Activated CD4-positive, alpha-beta T cell treated with anti-CD3 and anti-CD28 coated beads for 36 hours (primary cell): ENCODE results near the gene UCHL5. TPM values are rescaled to one million over a fixed set of nuclear protein-coding genes. Genes with fewer than 3 reads are reported as not detected.
"Not testable (repeated sequence)": the region's sequence is repeated elsewhere in the genome, so short reads cannot be mapped to it uniquely, and the experiment has no call there.

Experiments used
- ATAC-seq: fragments of 200-7000 bp; cut with Tn5 transposase; one replicate; pipeline ENCODE4 v1.10.0; 2021; ENCODE audit warnings: mild to moderate bottlenecking, moderate library complexity
- CTCF ChIA-PET: fragments of 350-600 bp; sonication (Branson Sonifier 250); formaldehyde crosslinking; loops from one replicate; lab custom pipeline; 2021; ENCODE audit warnings: antibody characterized with exemption; lab: Charles Lee
- POLR2A ChIA-PET: fragments of 350-600 bp; sonication (Branson Sonifier 250); formaldehyde crosslinking; loops from one replicate; lab custom pipeline; 2021; ENCODE audit warnings: antibody characterized with exemption, inconsistent platforms; lab: Charles Lee
- DNase-seq: peaks from one replicate; pipeline ENCODE4 v3.0.0-alpha.2; 2020
- H3K27ac Mint-ChIP-seq: one replicate; pipeline ENCODE4 v1.8.0; 2021; ENCODE audit warnings: mixed read lengths
- H3K27me3 Mint-ChIP-seq: one replicate; pipeline ENCODE4 v1.8.0; 2021; ENCODE audit warnings: mixed read lengths
- H3K36me3 Mint-ChIP-seq: one replicate; pipeline ENCODE4 v1.8.0; 2021; ENCODE audit warnings: low read depth, mixed read lengths
- H3K4me1 Mint-ChIP-seq: one replicate; pipeline ENCODE4 v1.8.0; 2021; ENCODE audit warnings: mixed read lengths
- H3K4me3 Mint-ChIP-seq: one replicate; pipeline ENCODE4 v1.8.0; 2021; ENCODE audit warnings: mild to moderate bottlenecking, moderate library complexity, mixed read lengths
- H3K9me3 Mint-ChIP-seq: one replicate; pipeline ENCODE4 v1.8.0; 2021; ENCODE audit warnings: low read depth, mixed read lengths
- intact Hi-C, 2 experiments: fragments of 100-400 bp; cut with DNase I in 1 of 2; cut with micrococcal nuclease in 1 of 2; formaldehyde crosslinking; loops; one replicate each; pipeline versions ENCODE4 v1.14.2 to v1.15.1; 2022 to 2024; cut with DNase I, micrococcal nuclease
- total RNA-seq, 2 experiments: library from RNA; stranded (reverse); gene quantifications; one replicate each; pipeline ENCODE4 v1.2.3, GENCODE V29; 2021

UCHL5 gene
- total RNA-seq, 2 experiments from 2014 or later, result 94.5 to 141 TPM

DNA sequence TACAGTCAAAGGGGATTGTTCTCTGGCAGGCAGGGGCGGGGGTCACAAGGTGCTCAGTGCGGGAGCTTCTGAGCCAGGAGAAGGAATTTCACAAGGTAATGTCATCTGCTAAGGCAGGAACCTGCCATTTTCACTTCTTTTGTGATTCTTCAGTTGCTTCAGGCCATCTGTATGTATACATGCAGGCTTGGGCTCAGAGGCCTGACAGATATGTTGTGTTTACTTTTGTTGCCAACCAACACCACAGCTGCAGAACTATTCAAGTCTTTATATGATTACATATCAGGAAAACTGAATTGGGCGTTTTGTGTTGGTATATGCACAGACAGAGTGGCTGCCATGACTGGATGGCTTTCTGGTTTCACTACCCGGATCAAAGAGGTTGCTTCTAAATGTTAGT, 78.8 kb downstream of the UCHL5 start:
- H3K9me3 Mint-ChIP-seq, POLR2A ChIA-PET, CTCF ChIA-PET, DNase-seq, H3K27me3 Mint-ChIP-seq, ATAC-seq, H3K36me3 Mint-ChIP-seq, H3K4me3 Mint-ChIP-seq, H3K27ac Mint-ChIP-seq: not testable (repeated sequence)
- peaks cover 34% of the 10 kb centered on the region for H3K4me1 Mint-ChIP-seq
- intact Hi-C loops, result loop anchor here in 1 of 2 experiments (5.0 kb wide), 1 partner anchor 77 kb away; the partner anchor contains the start of genes RO60 and UCHL5

DNA sequence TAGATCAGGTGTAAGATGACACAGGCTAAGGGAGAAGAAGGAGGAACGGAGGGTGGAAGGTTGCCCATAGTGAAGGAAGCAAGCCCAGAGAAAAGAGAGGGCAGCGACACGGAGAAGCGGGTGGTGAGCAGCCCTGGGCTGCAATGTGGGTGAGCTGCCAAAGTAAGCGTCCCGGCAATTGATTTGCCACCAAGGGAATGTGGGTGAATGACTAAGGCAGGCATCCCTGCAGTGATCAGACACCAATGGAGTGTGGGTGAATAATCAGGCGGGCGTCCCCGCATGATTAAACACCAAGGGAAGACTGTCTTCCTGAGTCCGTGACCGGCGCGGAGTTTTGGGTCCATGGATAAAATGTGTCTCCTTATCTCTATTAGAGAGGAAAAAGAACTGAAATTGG, 79.6 kb downstream of the UCHL5 start:
- Mint-ChIP-seq H3K27ac (no peak overlapping the region), H3K36me3 (no peaks in the 10 kb centered on the region), H3K9me3 (no peaks in the 10 kb centered on the region), H3K4me3 (no peak overlapping the region), H3K27me3 (no peaks in the 10 kb centered on the region), H3K4me1 (peaks cover 26% of the 10 kb centered on the region)
- no peak for DNase-seq
- POLR2A ChIA-PET, result no interaction called here
- ATAC-seq, result no peak
- intact Hi-C loops, result no loop called here
- CTCF ChIA-PET, result no interaction called here

- CTCF ChIA-PET, result interaction anchor here (0.8 kb wide), 1 partner anchor 172 kb away, joined by 4 read pairs; no protein-coding TSS in a partner anchor
- H3K27me3 Mint-ChIP-seq, result no peaks in the 10 kb centered on the region
- ATAC-seq (no peak), DNase-seq (no peak)
- H3K4me3 Mint-ChIP-seq, result no peak overlapping the region
- peaks cover 13% of the 10 kb centered on the region for H3K4me1 Mint-ChIP-seq
- H3K9me3 Mint-ChIP-seq, result no peaks in the 10 kb centered on the region
- POLR2A ChIA-PET, result no interaction called here
- H3K36me3 Mint-ChIP-seq, result no peaks in the 10 kb centered on the region
- intact Hi-C loops, result no loop called here
- H3K27ac Mint-ChIP-seq, result no peak overlapping the region
Observed at GRCh38 chr1:192978195-192978710, 80.9 kb downstream of the UCHL5 start.

DNA sequence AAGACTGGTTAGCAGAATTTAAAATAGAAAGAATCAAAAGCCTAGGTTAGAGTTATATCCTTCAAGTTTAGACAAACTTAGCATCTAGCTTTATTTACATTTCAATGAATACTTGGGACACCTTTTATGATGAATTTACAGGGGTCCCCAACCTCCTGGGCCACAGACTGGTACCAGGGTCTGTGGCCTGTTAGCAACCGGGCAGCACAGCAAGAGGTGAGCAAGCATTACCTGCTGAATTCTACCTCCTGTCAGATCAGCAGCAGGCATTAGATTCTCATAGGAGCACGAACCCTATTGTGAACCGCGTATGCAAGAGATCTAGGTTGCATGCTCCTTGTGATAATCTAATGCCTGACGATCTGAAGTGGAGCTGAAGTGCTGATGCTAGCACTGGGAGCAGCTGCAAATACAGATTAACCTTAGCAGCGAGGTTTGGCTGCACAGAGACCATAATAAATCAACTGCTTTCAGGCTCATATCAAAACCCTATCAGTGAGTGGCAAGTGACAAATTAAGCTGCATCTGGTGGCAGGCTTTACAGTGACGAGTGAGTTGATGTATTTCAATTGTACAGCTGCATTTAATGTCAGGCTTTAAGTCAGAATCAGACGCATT, 82.0 kb downstream of the UCHL5 start:
- intact Hi-C loops, result no loop called here
- H3K27me3 Mint-ChIP-seq, result no peaks in the 10 kb centered on the region
- peaks cover 7% of the 10 kb centered on the region for H3K4me1 Mint-ChIP-seq
- H3K27ac Mint-ChIP-seq, result no peak overlapping the region
- no peak overlapping the region for H3K4me3 Mint-ChIP-seq
- ATAC-seq (no peak), DNase-seq (no peak)
- ChIA-PET CTCF (interaction anchor here (0.8 kb wide), 1 partner anchor 171 kb away, joined by 4 read pairs; no protein-coding TSS in a partner anchor), POLR2A (interaction anchor here (0.7 kb wide), 1 partner anchor 19 kb away, joined by 3 read pairs; no protein-coding TSS in a partner anchor)
- H3K9me3 Mint-ChIP-seq, result no peaks in the 10 kb centered on the region
- no peaks in the 10 kb centered on the region for H3K36me3 Mint-ChIP-seq

DNA sequence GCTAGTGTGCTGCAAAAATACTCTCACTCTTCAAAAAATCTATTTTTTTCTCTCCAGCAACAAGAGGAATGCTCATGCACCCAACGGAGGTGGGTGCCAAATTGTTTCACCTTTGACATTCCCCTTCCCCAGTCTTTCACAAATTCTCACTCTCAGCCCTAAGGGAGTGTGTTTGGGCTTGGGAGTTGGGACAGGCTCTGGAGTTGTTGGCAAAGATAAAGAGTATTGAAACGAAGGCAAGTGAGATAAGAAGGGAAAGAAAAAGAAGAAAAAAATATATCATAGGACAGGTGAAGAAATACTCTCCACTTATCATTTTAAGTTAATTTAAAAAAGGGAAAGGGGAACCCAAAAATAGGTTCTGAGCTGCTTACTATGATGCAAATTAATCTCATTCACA, 82.6 kb downstream of the UCHL5 start:
- CTCF ChIA-PET, result interaction anchor here (0.9 to 1.2 kb wide), 2 partner anchors 8 to 26 kb away, joined by 3 read pairs; no protein-coding TSS in a partner anchor
- intact Hi-C loops, result no loop called here
- H3K36me3 Mint-ChIP-seq, result no peaks in the 10 kb centered on the region
- POLR2A ChIA-PET, result no interaction called here
- H3K4me3 Mint-ChIP-seq, result no peak overlapping the region
- H3K4me1 Mint-ChIP-seq, result peaks cover 7% of the 10 kb centered on the region
- no peaks in the 10 kb centered on the region for H3K9me3 Mint-ChIP-seq
- ATAC-seq (no peak), DNase-seq (no peak)
- no peaks in the 10 kb centered on the region for H3K27me3 Mint-ChIP-seq
- no peak overlapping the region for H3K27ac Mint-ChIP-seq

DNA sequence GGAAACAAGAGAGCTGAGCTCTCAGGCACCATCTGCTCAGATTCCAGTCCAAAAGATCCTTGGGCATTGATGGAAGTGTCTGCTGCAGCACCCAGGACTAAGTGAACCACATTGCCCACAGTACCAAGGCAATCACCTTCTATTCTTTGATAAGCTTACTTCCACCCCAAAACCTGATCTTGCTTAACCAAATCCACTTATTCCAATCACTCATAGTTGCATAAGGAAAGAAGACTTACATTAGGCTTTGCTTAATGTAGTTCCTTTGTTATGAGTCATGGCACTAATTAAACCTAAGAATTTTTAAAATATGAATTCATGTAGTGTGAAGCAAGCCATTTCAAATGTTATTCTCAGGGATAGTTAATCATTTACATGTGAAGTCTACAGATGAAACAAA, 84.5 kb downstream of the UCHL5 start:
- no peak overlapping the region for H3K4me3 Mint-ChIP-seq
- H3K9me3 Mint-ChIP-seq, result no peaks in the 10 kb centered on the region
- intact Hi-C loops, result no loop called here
- POLR2A ChIA-PET, result no interaction called here
- peaks cover 7% of the 10 kb centered on the region for H3K4me1 Mint-ChIP-seq
- no peak overlapping the region for H3K27ac Mint-ChIP-seq
- DNase-seq (no peak), ATAC-seq (no peak)
- no peaks in the 10 kb centered on the region for H3K36me3 Mint-ChIP-seq
- CTCF ChIA-PET, result no interaction called here
- H3K27me3 Mint-ChIP-seq, result no peaks in the 10 kb centered on the region

GRCh38 chr1:192973988-192974387, 85.2 kb downstream of the UCHL5 start:
- H3K27ac Mint-ChIP-seq, result no peak overlapping the region
- ATAC-seq, result no peak

DNA sequence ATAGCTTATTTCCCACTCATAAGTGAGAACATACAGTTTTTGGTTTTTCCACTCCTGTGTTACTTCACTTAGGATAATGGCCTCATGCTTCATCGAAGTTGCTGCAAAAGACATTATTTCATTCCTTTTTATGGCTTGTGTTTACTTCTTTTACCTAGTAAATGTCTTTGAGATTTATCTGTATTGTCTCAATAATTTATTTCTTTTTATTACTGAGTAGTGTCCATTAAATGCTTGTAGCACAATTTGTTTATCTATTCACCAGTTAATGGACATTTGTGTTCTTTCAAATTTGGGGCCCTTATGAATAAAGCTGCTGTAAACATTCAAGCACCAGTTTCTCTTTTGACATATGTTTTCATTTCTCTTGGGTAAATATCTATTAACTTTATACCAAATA, 86.0 kb downstream of the UCHL5 start:
- POLR2A ChIA-PET, result no interaction called here
- no peak overlapping the region for H3K27ac Mint-ChIP-seq
- H3K4me1 Mint-ChIP-seq, result peaks cover 4% of the 10 kb centered on the region
- no peaks in the 10 kb centered on the region for H3K27me3 Mint-ChIP-seq
- intact Hi-C loops, result no loop called here
- ATAC-seq, result no peak
- no peaks in the 10 kb centered on the region for H3K9me3 Mint-ChIP-seq
- no peak for DNase-seq
- H3K36me3 Mint-ChIP-seq, result no peaks in the 10 kb centered on the region
- CTCF ChIA-PET, result interaction anchor here (0.6 kb wide), 1 partner anchor 232 kb away, joined by 3 read pairs; no protein-coding TSS in a partner anchor
- no peak overlapping the region for H3K4me3 Mint-ChIP-seq

More at GRCh38 chr1:192973988-192974387, 85.2 kb downstream of the UCHL5 start:
- Mint-ChIP-seq H3K4me1 (peaks cover 7% of the 10 kb centered on the region), H3K27me3 (no peaks in the 10 kb centered on the region), H3K9me3 (no peaks in the 10 kb centered on the region), H3K36me3 (no peaks in the 10 kb centered on the region), H3K4me3 (no peak overlapping the region)
- DNase-seq, result no peak
- CTCF ChIA-PET, result interaction anchor here (0.6 kb wide), 1 partner anchor 233 kb away, joined by 3 read pairs; no protein-coding TSS in a partner anchor
- POLR2A ChIA-PET, result no interaction called here
- intact Hi-C loops, result no loop called here

DNA sequence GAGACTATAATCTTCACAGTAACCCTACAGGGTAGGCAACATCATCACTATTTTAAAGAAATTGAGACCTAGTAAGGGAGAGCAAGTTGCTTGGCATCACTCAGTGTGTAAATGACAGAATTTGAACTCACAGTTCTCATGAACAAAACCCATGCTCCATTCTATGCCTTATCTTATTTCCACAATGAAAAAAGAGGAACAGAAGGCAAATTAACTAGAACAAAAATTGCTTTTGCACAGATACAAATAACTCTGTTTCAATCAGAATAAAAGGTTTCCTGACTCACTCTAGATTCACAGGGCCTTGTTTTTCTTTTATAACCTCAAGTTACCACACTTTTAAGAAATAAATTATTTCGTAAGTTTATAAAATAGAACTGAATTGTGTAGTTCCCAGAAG, 90.1 kb downstream of the UCHL5 start:
- DNase-seq, result no peak
- ChIA-PET POLR2A (no interaction called here), CTCF (no interaction called here)
- Mint-ChIP-seq H3K4me3 (no peak overlapping the region), H3K9me3 (no peaks in the 10 kb centered on the region), H3K27me3 (no peaks in the 10 kb centered on the region), H3K4me1 (peaks cover 2% of the 10 kb centered on the region), H3K36me3 (no peaks in the 10 kb centered on the region), H3K27ac (no peak overlapping the region)
- ATAC-seq, result no peak
- intact Hi-C loops, result no loop called here

- intact Hi-C loops, result no loop called here
- peaks cover 2% of the 10 kb centered on the region for H3K4me1 Mint-ChIP-seq
- no peak overlapping the region for H3K4me3 Mint-ChIP-seq
- no peaks in the 10 kb centered on the region for H3K27me3 Mint-ChIP-seq
- ChIA-PET POLR2A (no interaction called here), CTCF (no interaction called here)
- H3K9me3 Mint-ChIP-seq, result no peaks in the 10 kb centered on the region
- ATAC-seq, result no peak
- no peaks in the 10 kb centered on the region for H3K36me3 Mint-ChIP-seq
- no peak for DNase-seq
- no peak overlapping the region for H3K27ac Mint-ChIP-seq
Observed at GRCh38 chr1:192968323-192968722, 90.8 kb downstream of the UCHL5 start.

DNA sequence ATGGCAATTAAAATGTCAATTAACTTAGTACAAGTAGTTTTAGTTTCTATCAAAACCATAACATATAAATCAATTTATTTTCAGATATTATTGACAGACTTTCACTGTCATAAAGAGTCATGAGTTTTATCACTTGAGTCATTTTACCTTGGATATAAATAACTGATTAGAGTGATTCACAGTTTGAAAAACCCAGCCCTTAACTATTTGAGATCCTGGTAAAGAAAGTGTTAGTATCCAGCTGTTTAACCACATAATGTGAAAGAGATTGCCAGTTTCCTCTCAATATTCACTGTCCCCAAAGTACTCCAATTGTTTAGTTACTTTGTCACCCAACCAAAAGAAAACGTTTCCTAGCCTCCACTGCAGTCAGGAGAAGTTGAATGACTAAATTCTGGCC, 91.3 kb downstream of the UCHL5 start:
- H3K27me3 Mint-ChIP-seq, result no peaks in the 10 kb centered on the region
- intact Hi-C loops, result no loop called here
- ChIA-PET POLR2A (no interaction called here), CTCF (no interaction called here)
- no peaks in the 10 kb centered on the region for H3K36me3 Mint-ChIP-seq
- ATAC-seq (no peak), DNase-seq (no peak)
- H3K4me1 Mint-ChIP-seq, result peaks cover 2% of the 10 kb centered on the region
- H3K4me3 Mint-ChIP-seq, result no peak overlapping the region
- no peak overlapping the region for H3K27ac Mint-ChIP-seq
- H3K9me3 Mint-ChIP-seq, result no peaks in the 10 kb centered on the region

DNA sequence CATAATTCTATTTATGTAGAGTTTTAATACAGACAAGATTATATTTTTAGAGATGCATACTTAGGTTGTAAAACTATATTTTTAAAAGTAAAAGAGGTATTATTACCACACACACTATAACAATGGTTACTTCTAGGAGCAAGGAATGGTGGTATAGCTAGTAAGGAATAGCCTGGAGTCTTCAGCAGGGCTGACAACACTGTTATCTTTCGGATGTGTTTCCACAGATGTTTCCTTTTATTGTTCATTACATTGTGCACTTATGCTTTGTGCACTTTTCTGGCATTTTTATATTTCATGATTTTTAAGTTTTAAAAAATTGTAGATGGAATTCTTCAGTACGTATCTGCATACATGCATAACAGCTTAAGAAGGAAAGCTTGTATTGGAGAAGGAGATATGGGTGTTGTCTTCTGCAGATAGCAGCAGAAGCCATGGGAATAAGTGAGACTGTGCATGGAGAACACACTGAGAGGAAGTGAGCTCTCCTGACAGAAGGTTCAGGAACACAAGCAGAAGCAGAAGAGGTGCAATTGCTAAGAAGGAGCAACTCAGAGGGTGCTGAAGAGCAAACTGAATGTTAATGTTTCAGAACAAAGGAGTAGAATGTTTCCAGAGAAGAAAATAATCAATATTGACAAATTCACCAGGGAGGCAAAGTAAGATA, 91.8 kb downstream of the UCHL5 start:
- ATAC-seq (no peak), DNase-seq (no peak)
- Mint-ChIP-seq H3K27me3 (no peaks in the 10 kb centered on the region), H3K36me3 (no peaks in the 10 kb centered on the region), H3K27ac (no peak overlapping the region), H3K4me3 (no peak overlapping the region), H3K9me3 (no peaks in the 10 kb centered on the region), H3K4me1 (peaks cover 2% of the 10 kb centered on the region)
- intact Hi-C loops, result no loop called here
- CTCF ChIA-PET, result no interaction called here
- POLR2A ChIA-PET, result no interaction called here
